GM18517 (cell line): ENCODE data around the gene SUSD2.
"Not testable (repeated sequence)": the region's sequence is repeated elsewhere in the genome, so short reads cannot be mapped to it uniquely, and the experiment has no call there.

ENCODE experiments used
- ATAC-seq: cut with Tn5 transposase; IDR thresholded peaks from one replicate; pipeline ENCODE4 v1.9.1; 2021; ENCODE audit warnings: mild to moderate bottlenecking, moderate library complexity; ENCODE audit not compliant: unreplicated experiment

SUSD2 gene

GRCh38 chr22:24209687-24210086 lies 28.4 kb downstream of the SUSD2 start:
- ATAC-seq, result no peak

GRCh38 chr22:24210409-24210808 lies 29.1 kb downstream of the SUSD2 start:
- ATAC-seq, result not testable (repeated sequence)

- not testable (repeated sequence) for ATAC-seq
Measured at GRCh38 chr22:24211716-24212115, 30.4 kb downstream of the SUSD2 start.

GRCh38 chr22:24213111-24213510 lies 31.8 kb downstream of the SUSD2 start:
- ATAC-seq, result not testable (repeated sequence)

- ATAC-seq, result no peak
Measured at GRCh38 chr22:24214467-24215285, 33.4 kb downstream of the SUSD2 start.

- no peak for ATAC-seq
Measured at GRCh38 chr22:24216541-24217209, 35.4 kb downstream of the SUSD2 start.

- no peak for ATAC-seq
Measured at GRCh38 chr22:24217384-24217783, 36.1 kb downstream of the SUSD2 start.

- ATAC-seq, result no peak
Measured at GRCh38 chr22:24219750-24220149, 38.5 kb downstream of the SUSD2 start.

GRCh38 chr22:24224468-24224867 lies 43.2 kb downstream of the SUSD2 start:
- no peak for ATAC-seq

GRCh38 chr22:24225044-24225601 lies 43.8 kb downstream of the SUSD2 start:
- no peak for ATAC-seq

GRCh38 chr22:24225951-24226350 lies 44.7 kb downstream of the SUSD2 start:
- no peak for ATAC-seq

- ATAC-seq, result no peak
Measured at GRCh38 chr22:24230911-24231656, 49.8 kb downstream of the SUSD2 start.

- no peak for ATAC-seq
Measured at GRCh38 chr22:24231706-24232105, 50.4 kb downstream of the SUSD2 start.

- no peak for ATAC-seq
Measured at GRCh38 chr22:24232124-24232523, 50.8 kb downstream of the SUSD2 start.

- no peak for ATAC-seq
Measured at GRCh38 chr22:24232725-24233124, 51.4 kb downstream of the SUSD2 start.

GRCh38 chr22:24233235-24233634 lies 51.9 kb downstream of the SUSD2 start:
- ATAC-seq, result no peak

- ATAC-seq, result no peak
Measured at GRCh38 chr22:24233816-24234215, 52.5 kb downstream of the SUSD2 start.

GRCh38 chr22:24235315-24235714 lies 54.0 kb downstream of the SUSD2 start:
- ATAC-seq, result no peak

- ATAC-seq, result no peak
Measured at GRCh38 chr22:24236656-24237055, 55.4 kb downstream of the SUSD2 start.

GRCh38 chr22:24238101-24238694 lies 56.9 kb downstream of the SUSD2 start:
- not testable (repeated sequence) for ATAC-seq
